ENCODE data around the gene UBE2R2.

Gene UBE2R2

DNA sequence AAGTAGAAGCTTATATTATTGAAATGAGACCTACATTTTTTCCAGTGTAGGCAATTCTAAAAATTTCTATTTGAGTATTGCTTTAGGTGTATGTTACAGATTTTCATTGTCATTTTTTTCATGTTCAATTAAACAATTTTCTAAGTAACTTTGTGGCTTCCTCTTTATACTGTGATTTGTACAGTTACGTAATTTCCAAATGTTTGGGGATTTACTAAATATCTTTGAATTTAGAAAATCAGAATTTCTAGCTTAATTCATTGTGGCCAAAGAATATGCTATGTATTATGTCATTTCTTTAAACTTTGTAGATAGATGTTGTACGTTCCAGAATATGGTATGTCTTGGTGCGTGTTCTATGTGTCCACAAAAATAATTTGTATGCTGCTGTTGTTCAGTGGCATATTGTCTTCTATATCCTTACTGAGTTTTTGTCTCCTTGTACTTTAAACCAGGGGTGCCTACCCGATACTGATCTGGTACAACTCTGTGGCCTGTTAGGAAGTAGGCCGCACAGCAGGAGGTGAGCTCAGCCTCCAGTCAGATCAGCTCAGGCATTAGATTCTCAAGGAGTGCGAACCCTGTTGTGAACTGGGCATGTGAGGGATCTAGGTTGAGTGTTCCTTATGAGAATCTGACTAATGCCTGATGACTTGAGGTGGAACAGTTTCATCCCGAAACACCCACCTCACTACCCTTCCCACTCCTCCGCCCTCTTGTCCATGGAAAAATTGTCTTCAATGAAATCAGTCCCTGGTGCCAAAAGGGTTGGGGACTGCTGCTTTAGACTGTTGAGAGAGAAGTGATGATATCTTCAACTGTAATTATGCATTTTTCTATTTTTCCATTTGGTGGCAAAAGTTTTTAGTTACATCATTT, 63.5 kb downstream of the UBE2R2 start:
- no peak for DNase-seq (ENCODE audit: low spot score)
- no peak for FAIRE-seq

DNA sequence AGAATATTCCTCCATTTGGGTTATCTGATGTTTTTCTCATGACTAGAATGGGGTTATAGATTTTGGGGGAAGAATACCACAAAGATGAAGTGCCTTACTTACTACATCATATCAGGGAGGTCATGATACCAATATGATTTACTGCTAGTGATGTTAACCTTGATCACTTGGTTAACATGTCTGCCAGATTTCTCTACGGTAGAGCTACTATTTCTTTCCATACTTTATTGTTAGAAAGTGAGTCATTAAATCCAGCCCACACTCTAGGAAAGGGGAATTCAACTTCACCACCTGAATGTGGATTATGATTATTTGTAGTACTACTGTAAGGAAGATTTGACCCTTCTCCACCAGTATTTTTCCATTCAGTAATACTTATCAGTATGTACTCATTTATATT, 64.7 kb downstream of the UBE2R2 start:
- DNase-seq (ENCODE audit: low spot score) (no peak), FAIRE-seq (peak; percentile 20)

GRCh38 chr9:33884856-33885701, 68.1 kb downstream of the UBE2R2 start:
- DNase-seq (ENCODE audit: low spot score) (peak; percentile 7), FAIRE-seq (peak; percentile 45)

DNA sequence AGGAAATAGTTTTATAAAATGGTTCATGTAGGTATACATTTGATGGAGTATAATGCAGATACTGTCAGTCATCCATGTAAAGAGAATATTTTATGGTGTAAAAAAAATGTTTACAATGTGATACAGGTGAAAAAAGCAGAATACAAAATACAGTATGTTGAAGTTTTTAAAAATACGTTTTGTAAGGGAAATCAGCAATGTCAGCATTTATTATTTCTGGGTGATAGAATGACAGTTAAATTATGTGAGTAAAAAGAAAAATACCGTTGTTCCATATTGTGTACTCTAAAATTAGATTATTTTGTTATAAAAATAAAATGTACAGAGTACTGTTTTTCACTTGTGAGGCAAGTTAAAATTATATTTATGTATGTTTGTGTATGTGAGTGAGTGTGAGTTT, 69.0 kb downstream of the UBE2R2 start:
- FAIRE-seq: no peak

GRCh38 chr9:33893861-33894260, 76.9 kb downstream of the UBE2R2 start:
- DNase-seq (ENCODE audit: low spot score) (no peak), FAIRE-seq (no peak)

More for the DNA sequence above, 69.0 kb downstream of the UBE2R2 start:
- DNase-seq (ENCODE audit: low spot score): no peak

DNA sequence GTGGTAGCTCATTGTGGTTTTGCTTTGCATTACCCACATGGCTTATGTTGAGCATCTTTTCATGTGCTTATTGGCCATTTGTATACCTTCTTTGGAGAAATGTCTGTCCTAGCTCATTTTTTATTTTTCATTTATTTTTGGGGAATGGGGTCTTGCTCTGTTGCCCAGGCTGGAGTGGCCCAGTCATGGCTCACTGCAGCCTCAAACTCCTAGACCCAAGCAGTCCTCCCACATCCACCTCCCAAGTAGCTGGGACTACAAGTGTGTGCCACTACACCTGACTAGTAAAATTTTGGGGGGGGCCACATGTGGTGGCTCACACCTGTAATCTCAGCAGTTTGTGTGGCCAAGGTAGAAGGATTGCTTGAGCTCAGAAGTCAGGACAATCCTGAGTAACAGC, 77.4 kb downstream of the UBE2R2 start:
- DNase-seq (ENCODE audit: low spot score) (no peak), FAIRE-seq (no peak)

DNA sequence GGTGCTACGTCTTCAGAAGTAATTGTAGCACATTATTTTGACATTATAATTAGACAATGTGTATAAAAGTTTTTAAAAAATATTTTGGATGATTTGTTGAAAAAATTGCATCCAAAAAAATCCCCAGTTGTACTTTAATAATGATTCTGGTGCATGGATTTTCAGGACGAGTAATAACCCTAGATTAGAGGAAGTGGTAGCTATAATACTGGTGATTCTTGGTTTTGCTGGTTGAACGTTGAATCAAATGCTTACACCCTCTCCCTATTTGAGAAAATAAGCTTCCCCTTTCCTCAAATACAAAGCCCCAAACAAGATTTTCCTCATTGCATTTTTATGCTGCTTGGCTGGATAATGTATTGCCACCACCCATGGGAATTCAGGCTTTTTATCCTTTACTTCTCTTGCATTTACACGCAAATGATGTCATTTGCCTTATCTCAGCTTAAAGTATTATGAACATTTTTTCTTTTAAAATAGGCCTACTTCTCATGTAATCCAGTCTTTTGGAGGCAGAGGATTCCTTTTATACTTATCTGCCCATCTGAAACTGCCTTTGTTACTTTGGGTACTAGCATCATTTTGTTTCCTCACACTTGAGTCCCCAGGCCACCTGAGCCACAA, 86.3 kb downstream of the UBE2R2 start:
- FAIRE-seq: no peak
- DNase-seq (ENCODE audit: low spot score): no peak

DNA sequence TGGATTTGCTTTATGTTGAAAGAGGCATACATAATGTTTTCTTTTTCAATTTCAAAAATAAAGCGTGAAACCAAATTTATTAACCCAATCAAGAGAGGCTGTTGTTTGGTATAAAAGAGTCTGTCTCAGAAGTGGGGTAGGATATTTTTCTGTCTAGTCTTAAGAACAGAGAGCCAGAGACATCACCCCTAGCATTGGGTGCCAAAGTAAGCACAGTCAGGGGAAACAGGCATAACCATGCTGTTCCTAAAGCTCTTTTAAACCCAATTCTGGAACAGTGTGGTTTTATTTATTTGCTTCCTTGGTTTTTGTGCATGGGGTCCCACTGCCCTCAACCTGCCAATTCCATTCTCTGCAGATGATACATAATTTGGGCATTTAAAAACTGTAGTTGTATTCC, 88.2 kb downstream of the UBE2R2 start:
- DNase-seq (ENCODE audit: low spot score) (no peak), FAIRE-seq (no peak)

DNA sequence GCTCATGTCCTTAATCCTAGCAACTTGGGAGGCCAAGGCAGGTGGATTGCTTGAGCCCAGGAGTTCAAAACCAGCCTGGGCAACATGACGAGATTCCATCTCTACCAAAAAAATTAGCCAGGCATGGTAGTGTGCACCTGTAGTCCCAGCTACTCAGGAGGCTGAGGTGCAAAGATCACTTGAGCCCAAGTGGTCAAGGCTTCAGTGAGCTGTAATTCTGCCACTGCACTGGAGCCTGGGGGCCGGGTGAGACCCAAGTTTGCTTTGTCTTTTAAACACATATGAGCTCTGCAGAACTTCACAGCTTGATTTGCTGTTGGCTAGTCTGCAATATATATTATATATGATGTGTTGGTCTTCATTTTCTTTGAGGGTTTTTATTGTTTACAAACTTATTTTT, 89.8 kb downstream of the UBE2R2 start:
- DNase-seq (ENCODE audit: low spot score) (no peak), FAIRE-seq (no peak)

DNA sequence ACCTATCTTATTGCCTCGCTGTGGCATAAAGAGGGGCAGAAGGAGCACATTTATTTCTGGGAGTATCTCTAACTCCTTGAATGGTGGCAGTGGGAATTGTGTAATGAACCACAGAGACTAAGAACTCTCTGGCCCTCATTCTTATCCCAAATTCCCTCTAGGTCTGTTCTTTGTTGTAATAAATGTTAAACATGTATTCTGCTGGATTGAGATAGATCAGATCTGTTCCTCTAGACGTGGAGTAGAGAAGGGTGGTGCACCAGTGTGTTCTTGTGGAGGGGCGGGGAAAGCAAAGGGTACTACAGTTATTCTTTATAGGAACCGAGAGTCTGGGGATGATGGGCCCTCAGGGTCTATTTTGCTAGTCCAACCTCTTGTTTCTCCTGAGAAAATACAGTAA, 90.4 kb downstream of the UBE2R2 start:
- DNase-seq (ENCODE audit: low spot score) (no peak), FAIRE-seq (no peak)

GRCh38 chr9:33908114-33908513, 91.2 kb downstream of the UBE2R2 start:
- no peak for FAIRE-seq
- DNase-seq (ENCODE audit: low spot score): no peak

- DNase-seq (ENCODE audit: low spot score): no peak
- FAIRE-seq: no peak
Measured at GRCh38 chr9:33908749-33909148, 91.8 kb downstream of the UBE2R2 start.

DNA sequence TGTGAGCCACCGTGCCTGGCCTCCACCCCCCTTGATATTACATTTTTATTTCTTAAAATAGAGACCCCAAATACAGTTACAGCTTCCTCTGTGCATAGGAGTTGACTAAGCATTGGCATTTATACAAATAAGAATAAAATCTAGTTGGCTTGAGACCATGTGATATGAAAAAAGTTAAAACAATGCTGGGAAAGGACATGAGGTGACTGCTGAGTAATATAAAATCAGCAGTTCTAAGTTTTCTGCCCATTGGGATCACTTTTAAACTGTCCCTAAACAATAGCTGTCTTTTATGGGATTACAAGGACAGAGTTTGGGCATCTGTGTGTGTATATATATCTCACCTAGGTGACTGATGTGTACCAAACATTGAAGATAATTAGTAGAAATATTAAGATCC, 96.6 kb downstream of the UBE2R2 start:
- DNase-seq (ENCODE audit: low spot score) (no peak), FAIRE-seq (no peak)

DNA sequence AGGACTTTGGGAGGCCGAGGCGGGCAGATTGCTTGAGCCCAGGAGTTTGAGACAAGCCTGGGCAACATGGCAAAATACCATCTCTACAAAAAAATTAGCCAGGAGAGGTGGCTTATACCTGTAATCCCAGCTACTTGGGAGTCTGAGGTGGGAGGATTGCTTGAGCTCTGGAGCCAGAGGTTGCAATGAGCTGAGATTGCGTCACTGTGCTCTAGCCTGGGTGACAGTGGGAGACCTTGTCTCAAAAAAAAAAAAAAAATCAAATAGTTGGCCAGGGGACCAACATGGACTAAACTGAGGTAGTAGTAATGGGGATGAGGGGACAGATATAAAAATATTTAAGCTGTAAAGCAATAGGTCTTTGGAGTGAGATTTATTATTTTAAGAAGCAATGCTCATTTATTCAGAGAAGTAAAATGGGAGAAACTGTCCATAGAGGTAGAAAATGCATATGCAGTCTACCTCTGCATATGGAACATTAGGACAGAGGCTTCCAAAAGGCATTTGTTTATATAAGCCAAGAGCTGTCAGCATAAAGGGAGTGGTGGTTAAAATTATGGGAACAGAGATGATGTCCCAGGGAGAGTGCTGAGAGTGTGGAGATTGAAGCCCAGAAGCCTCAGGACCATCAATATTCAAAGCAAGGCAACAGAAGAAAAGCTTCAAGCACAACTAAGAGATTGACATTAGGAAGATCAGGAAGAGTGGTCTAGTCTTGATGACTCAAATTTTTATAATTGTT, 98.1 kb downstream of the UBE2R2 start:
- FAIRE-seq: no peak
- DNase-seq (ENCODE audit: low spot score): no peak

DNA sequence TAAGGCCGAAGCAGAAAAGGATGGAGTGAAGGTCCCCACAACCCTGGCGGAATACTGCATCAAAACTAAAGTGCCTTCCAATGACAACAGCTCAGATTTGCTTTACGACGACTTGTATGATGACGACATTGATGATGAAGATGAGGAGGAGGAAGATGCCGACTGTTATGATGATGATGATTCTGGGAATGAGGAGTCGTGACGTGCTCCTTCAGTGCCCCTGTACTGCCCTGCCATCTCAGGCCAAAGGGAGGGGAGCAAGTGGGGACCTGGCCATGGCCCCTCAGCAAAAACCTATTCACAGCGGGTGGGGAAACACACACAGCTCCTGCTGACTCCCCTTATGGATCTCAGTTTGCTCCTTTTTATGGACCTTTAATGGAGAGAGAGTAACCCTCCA, 100.1 kb downstream of the UBE2R2 start:
- no peak for DNase-seq (ENCODE audit: low spot score)
- FAIRE-seq: no peak

GRCh38 chr9:33919276-33919897, 102.4 kb downstream of the UBE2R2 start:
- no peak for FAIRE-seq
- DNase-seq (ENCODE audit: low spot score): no peak

DNA sequence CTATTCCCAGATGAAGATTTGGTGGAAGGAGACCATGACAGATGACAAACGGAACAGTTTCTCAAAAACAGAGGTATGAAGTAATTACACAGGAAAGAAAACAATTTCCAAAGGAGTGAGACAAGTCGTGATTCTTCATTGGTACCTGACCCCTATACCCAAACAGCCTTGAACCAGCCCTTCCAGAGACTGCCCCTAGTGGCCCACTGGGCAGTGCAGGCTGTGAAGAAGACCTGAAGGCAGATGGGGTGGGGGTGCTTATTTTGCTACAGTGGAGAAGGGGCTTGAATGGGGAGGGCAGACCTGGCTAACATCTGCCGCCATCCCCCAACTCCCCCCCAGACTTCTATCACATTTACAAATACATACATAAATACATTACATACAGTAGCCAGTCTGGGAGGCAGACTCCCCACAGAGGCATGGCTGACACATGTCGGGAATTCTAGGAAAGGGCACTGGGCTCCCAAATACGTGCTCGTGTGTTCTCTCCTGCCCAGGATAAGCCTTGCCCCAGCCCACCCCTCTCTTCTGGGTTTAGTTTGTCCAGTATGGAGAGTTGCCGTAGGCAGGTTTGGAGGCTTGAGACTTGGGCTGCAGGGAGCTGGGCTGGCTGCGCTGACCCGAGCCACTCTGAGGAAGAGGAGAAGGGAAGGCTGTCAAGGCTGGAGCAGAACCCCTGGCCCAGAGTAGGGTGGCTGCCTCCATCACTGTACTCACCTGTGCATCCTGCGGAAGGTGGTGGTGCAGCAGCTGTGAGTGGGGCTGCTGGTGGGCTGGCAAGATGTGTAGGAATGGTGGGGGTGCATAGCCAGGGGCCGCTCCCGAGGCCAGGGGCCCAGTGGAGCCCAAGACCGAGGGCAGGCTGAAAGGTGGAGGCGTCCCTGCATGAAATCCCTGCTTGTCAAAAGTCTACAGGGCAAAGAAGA, 105.3 kb downstream of the UBE2R2 start:
- FAIRE-seq (no peak), DNase-seq (ENCODE audit: low spot score) (no peak)

DNA sequence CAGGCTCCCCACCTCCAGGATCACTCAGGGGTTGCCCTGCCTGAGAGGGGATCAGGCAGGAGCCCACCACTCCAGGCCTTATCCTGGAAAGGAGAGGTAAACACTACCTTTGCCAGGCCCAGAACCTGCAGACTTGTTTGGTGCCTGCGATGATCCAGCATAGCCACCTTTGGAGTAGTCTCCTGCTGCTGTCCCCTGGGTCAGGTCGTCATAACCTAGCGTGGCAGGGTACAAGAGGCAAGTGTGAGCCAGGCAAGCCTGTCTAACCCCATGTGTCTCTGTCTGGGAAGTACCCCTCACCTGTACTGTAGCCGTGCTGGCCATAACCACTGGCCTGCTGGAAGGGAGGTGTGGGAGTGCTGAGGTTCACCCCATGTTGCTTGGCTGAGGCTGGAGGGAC, 106.1 kb downstream of the UBE2R2 start:
- FAIRE-seq: no peak
- no peak for DNase-seq (ENCODE audit: low spot score)

- FAIRE-seq: no peak
- no peak for DNase-seq (ENCODE audit: low spot score)
Measured at GRCh38 chr9:33923998-33924701, 107.2 kb downstream of the UBE2R2 start.
